Upper lobe of left lung (tissue), 6 donors: Measurements from ENCODE around the gene DENND1A. TPM values are rescaled to one million over a fixed set of nuclear protein-coding genes. Genes with fewer than 3 reads are reported as not detected.

Experiments
- ATAC-seq, 2 donors: fragments of 200-7000 bp; cut with Tn5 transposase; one replicate each; pipeline ENCODE4 v1.9.1; 2022; ENCODE audit warnings: mild to moderate bottlenecking in 2 of 2, moderate library complexity in 2 of 2; ENCODE audit not compliant: low FRiP score in 2 of 2
- DNase-seq, 2 donors: peaks; one replicate each; pipeline ENCODE4 v3.0.0-alpha.2; 2019 to 2020
- H3K27ac ChIP-seq, 4 donors: fragments of 200-600 bp; sonication (generic); one replicate each; pipeline ENCODE4 v1.5.1; 2016 to 2019
- H3K27me3 ChIP-seq, 4 donors: fragments of 200-600 bp; sonication (generic); one replicate each; pipeline ENCODE4 v1.5.1; 2017 to 2019
- H3K36me3 ChIP-seq, 4 donors: fragments of 200-600 bp; sonication (generic); one replicate each; pipeline ENCODE4 v1.5.1; 2016 to 2019
- H3K4me1 ChIP-seq, 4 donors: fragments of 200-600 bp; sonication (generic); one replicate each; pipeline ENCODE4 v1.5.1; 2018 to 2019
- H3K4me3 ChIP-seq, 4 donors: fragments of 200-600 bp; sonication (generic); one replicate each; pipeline ENCODE4 v1.5.1; 2017 to 2019; ENCODE audit warnings: mild to moderate bottlenecking in 2 of 4, moderate library complexity in 1 of 4
- H3K9me3 ChIP-seq, 4 donors: fragments of 200-600 bp; sonication (generic); one replicate each; pipeline ENCODE4 v1.5.1; 2018 to 2019
- EP300 ChIP-seq, 4 donors: sonication (generic); formaldehyde crosslinking; IDR thresholded peaks; one replicate each; pipeline ENCODE4 v1.5.1; 2017; ENCODE audit warnings: antibody characterized with exemption in 4 of 4, control low read depth in 2 of 4
- POLR2A ChIP-seq, 4 donors: fragments of 450-650 bp; IDR thresholded peaks; one replicate each; pipeline ENCODE4 v1.5.1; 2016 to 2017; ENCODE audit warnings: antibody characterized with exemption in 4 of 4, mild to moderate bottlenecking in 2 of 4
- POLR2AphosphoS5 ChIP-seq, 2 donors: sonication (generic); formaldehyde crosslinking; IDR thresholded peaks; one replicate each; pipeline ENCODE4 v1.5.1; 2017; ENCODE audit warnings: antibody characterized with exemption in 2 of 2
- WGBS, 2 donors: methylation state at CpG; one replicate each; pipeline ENCODE4 v1.1.5; 2017 to 2018; 5-methylcytosine and 5-hydroxymethylcytosine counted together
- total RNA-seq, 6 donors: library from RNA; depleted of rRNA in 4 of 6; stranded (reverse); fragments of >200 nt in 4 of 6; gene quantifications; one replicate each; pipeline versions ENCODE4 v1.1.0 to v1.2.1, GENCODE V29; 2016 to 2021
- TF ChIP-seq, protein P1 (sequence below), 6 experiments: fragments of 450-650 bp in 4 of 6; fragments of 200-600 bp in 2 of 6; sonication (generic) in 2 of 6; IDR thresholded peaks; one replicate each; pipeline ENCODE4 v1.5.1; 2016 to 2019; ENCODE audit warnings: antibody characterized with exemption in 6 of 6
- donor health status: DM: no; HTN: no; CAD: no; lungs with moderate emphysema.
- donor health status: DM: no; HTN: yes; CAD: no; lungs with severe emphysema.

DENND1A gene
- total RNA-seq, 6 donors from 2014 or later, result 9.8 to 46.1 (median 16.0) TPM

DNA sequence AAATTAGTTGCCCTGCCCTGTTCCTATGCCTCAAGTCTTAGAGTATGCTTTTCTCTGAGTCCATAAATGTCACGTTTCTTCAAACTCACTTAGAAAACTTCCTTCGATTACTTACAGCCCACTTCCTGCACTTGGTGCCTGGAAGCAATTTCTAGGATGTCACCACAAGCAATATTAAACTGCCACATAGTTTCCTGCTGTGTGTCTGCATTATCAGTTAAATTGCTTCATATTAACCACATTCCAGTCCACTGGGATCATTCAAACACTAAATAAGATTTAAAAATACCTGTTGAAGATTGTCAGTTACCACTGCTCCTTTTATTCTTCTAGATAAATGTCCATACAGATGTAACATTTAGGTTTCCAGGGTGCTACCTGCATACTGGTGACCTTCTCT, 4.1 kb downstream of the DENND1A start:
- WGBS, 2 donors, result 29 to 57% methylated on average over 2 of the region's 2 CpGs
- H3K4me3 ChIP-seq, result no peak overlapping the region
- DNase-seq (no peak), ATAC-seq (no peak)
- TF ChIP-seq, protein P1, sequence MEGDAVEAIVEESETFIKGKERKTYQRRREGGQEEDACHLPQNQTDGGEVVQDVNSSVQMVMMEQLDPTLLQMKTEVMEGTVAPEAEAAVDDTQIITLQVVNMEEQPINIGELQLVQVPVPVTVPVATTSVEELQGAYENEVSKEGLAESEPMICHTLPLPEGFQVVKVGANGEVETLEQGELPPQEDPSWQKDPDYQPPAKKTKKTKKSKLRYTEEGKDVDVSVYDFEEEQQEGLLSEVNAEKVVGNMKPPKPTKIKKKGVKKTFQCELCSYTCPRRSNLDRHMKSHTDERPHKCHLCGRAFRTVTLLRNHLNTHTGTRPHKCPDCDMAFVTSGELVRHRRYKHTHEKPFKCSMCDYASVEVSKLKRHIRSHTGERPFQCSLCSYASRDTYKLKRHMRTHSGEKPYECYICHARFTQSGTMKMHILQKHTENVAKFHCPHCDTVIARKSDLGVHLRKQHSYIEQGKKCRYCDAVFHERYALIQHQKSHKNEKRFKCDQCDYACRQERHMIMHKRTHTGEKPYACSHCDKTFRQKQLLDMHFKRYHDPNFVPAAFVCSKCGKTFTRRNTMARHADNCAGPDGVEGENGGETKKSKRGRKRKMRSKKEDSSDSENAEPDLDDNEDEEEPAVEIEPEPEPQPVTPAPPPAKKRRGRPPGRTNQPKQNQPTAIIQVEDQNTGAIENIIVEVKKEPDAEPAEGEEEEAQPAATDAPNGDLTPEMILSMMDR (IDR thresholded peaks at IDR 0.05), result no peak
- no peak for TF ChIP-seq EP300 (IDR thresholded peaks at IDR 0.05)
- TF ChIP-seq POLR2AphosphoS5 (IDR thresholded peaks at IDR 0.05), result no peak
- H3K4me1 ChIP-seq, result peaks cover 33 to 43% (median 35%) of the 10 kb centered on the region in 4 donors
- H3K9me3 ChIP-seq, result peaks cover 0 to 6% (median 0%) of the 10 kb centered on the region in 4 donors
- no peaks in the 10 kb centered on the region for H3K36me3 ChIP-seq
- no peaks in the 10 kb centered on the region for H3K27me3 ChIP-seq
- H3K27ac ChIP-seq, result no peak overlapping the region

DNA sequence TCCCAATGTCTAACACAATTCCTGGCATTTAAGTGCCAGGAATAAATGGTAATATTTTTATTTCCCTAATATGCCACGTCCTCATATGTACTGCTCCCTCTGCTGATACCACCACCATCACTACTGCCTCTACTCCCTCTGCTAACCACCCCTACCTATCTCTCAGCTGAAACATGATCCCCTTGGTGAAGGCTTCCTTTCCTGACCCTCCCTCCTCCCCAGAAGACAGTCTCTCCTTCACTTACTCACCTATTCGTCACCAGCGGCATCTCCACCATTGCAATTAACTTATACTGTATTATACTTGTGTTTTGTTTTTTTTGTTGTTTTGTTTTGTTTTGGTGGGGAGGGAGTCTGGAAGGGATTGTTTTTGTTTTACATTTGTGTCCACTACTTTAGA, 4.8 kb downstream of the DENND1A start:
- H3K36me3 ChIP-seq, result no peaks in the 10 kb centered on the region
- no peak overlapping the region for H3K27ac ChIP-seq
- H3K27me3 ChIP-seq, result no peaks in the 10 kb centered on the region
- no peak overlapping the region for H3K4me3 ChIP-seq
- DNase-seq, result no peak
- TF ChIP-seq, protein P1 (IDR thresholded peaks at IDR 0.05), result no peak
- no peak for TF ChIP-seq POLR2AphosphoS5 (IDR thresholded peaks at IDR 0.05)
- peaks cover 0 to 6% (median 0%) of the 10 kb centered on the region in 4 donors for H3K9me3 ChIP-seq
- no peak for ATAC-seq
- peaks cover 30 to 38% (median 33%) of the 10 kb centered on the region in 4 donors for H3K4me1 ChIP-seq
- WGBS, 2 donors, result 88 to 89% methylated on average over 3 of the region's 3 CpGs

DNA sequence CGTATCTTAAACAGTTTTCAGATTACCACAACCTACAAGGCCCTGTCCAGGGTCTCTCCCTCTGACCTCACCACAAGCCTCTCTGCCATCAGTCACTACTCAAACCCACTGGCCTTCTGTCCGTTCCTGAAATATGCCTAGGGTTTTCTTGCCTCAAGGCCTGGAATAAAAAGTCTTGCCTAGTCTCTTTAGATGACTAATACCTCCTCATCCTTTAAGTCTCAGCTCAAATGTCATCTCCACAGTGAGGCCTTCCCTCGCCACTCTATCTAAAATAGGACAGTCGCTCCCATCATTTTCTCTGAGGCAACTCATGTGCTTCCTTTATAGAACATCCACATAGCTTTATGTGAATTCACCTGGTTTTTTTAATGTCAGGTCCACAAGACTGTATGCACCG, 5.2 kb downstream of the DENND1A start:
- TF ChIP-seq EP300 (IDR thresholded peaks at IDR 0.05) (no peak), POLR2A (IDR thresholded peaks at IDR 0.05) (no peak), POLR2AphosphoS5 (IDR thresholded peaks at IDR 0.05) (no peak)
- TF ChIP-seq, protein P1 (IDR thresholded peaks at IDR 0.05), result no peak
- no peak for ATAC-seq
- peaks cover 0 to 6% (median 0%) of the 10 kb centered on the region in 4 donors for H3K9me3 ChIP-seq
- no peak overlapping the region for H3K4me3 ChIP-seq
- H3K27me3 ChIP-seq, result no peaks in the 10 kb centered on the region
- 85 to 95% methylated on average over 5 of the region's 5 CpGs for WGBS, 2 donors
- no peaks in the 10 kb centered on the region for H3K36me3 ChIP-seq
- H3K27ac ChIP-seq, result no peak overlapping the region
- no peak for DNase-seq
- H3K4me1 ChIP-seq, result peaks cover 29 to 36% (median 32%) of the 10 kb centered on the region in 4 donors

DNA sequence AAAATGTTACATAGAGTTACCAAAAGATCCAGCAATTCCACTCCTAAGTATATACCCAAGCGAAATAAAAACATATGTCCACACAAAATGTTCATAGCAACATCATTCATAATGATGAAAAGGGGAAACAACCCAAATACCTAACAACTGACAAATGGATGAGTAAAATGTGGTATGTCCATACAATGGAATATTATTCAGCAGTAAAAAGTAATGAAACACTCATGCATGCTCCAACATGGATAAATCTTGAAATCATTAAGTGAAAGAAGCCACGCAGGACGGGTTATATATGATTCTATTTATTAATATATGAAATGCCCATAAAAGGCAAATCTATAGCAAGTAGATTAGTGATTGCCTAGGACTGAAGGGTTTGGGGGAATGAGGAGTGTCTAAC, 6.0 kb downstream of the DENND1A start:
- Histone ChIP-seq H3K36me3 (no peaks in the 10 kb centered on the region), H3K27me3 (no peaks in the 10 kb centered on the region), H3K27ac (no peak overlapping the region), H3K4me3 (no peak overlapping the region), H3K4me1 (peaks cover 23 to 30% (median 28%) of the 10 kb centered on the region in 4 donors), H3K9me3 (peaks cover 0 to 6% (median 0%) of the 10 kb centered on the region in 4 donors)
- WGBS, 2 donors, result 98 to 99% methylated on average over 3 of the region's 3 CpGs
- DNase-seq (no peak), ATAC-seq (no peak)
- no peak for TF ChIP-seq POLR2AphosphoS5 (IDR thresholded peaks at IDR 0.05)
- TF ChIP-seq, protein P1 (IDR thresholded peaks at IDR 0.05), result no peak
- no peak for TF ChIP-seq EP300 (IDR thresholded peaks at IDR 0.05)
- TF ChIP-seq POLR2A (IDR thresholded peaks at IDR 0.05), result no peak

DNA sequence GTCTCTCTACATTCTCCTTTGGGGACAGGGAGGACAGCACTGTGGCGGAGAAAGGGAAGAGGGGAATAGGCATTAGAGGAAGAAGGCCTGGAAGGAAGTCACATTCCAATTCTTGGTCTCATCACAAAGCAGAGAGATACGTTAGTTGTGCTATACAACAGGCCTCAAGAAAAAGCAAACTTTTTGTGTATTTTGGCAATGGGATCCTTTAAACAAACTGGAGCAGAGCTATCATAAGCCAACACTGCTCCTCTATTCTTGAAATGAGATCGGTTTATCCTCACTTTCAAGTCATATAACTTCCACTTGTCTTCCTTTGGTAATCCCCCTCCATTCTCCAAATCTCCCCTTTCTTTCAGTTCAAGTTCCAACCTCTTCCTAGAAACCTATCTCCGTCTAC, 6.5 kb downstream of the DENND1A start:
- H3K27me3 ChIP-seq, result no peaks in the 10 kb centered on the region
- no peaks in the 10 kb centered on the region for H3K36me3 ChIP-seq
- ATAC-seq (no peak), DNase-seq (no peak)
- WGBS, 2 donors, result 74 to 78% methylated on average over 4 of the region's 4 CpGs
- no peak overlapping the region for H3K4me3 ChIP-seq
- no peak overlapping the region for H3K27ac ChIP-seq
- TF ChIP-seq POLR2AphosphoS5 (IDR thresholded peaks at IDR 0.05), result no peak
- TF ChIP-seq EP300 (IDR thresholded peaks at IDR 0.05), result no peak
- TF ChIP-seq, protein P1 (IDR thresholded peaks at IDR 0.05), result no peak
- no peak for TF ChIP-seq POLR2A (IDR thresholded peaks at IDR 0.05)
- peaks cover 18 to 25% (median 23%) of the 10 kb centered on the region in 4 donors for H3K4me1 ChIP-seq
- peaks cover 0 to 6% (median 0%) of the 10 kb centered on the region in 4 donors for H3K9me3 ChIP-seq
